A549 (cell line): ENCODE measurements around the gene KCTD21.

ENCODE experiments used
- CTCF ChIP-seq: fragments of >200 bp; sonication (Bioruptor Twin); formaldehyde crosslinking; IDR thresholded peaks from 3 replicates; pipeline ENCODE4 v1.5.1; 2016
- E2F6 ChIP-seq: IDR thresholded peaks from 2 replicates; pipeline ENCODE4 v1.6.1; 2012; ENCODE audit warnings: low read depth, borderline replicate concordance
- EP300 ChIP-seq, 2 experiments: fragments of >200 bp; sonication (Bioruptor Twin); formaldehyde crosslinking; IDR thresholded peaks; 2 replicates in 1 of 2; 3 replicates in 1 of 2; pipeline ENCODE4 v1.6.1; 2016 to 2017
- HDAC2 ChIP-seq: fragments of 200-600 bp; sonication (generic); IDR thresholded peaks from 2 replicates; pipeline ENCODE4 v1.6.1; 2016
- HES2 ChIP-seq: fragments of >200 bp; sonication (Bioruptor Twin); formaldehyde crosslinking; IDR thresholded peaks from 2 replicates; pipeline ENCODE4 v1.6.1; 2016

- no peak for TF ChIP-seq EP300 (IDR thresholded peaks at IDR 0.05)
- no peak for TF ChIP-seq CTCF
- no peak for TF ChIP-seq HDAC2
- TF ChIP-seq HES2 = no peak
- TF ChIP-seq E2F6 = no peak
These were observed 7.2 kb downstream of the KCTD21 start for GRCh38 chr11:78181185-78181584.
